Fibroblast of pulmonary artery (primary cell): Measurements from ENCODE around the gene PWP1.

Experiments
- DNase-seq: peaks from one replicate; pipeline ENCODE4 v3.0.0-alpha.2; 2010; ENCODE audit warnings: low read depth
- H3K4me3 ChIP-seq: replicated peaks from 2 replicates; pipeline ENCODE4 v1.5.1; 2011; ENCODE audit warnings: low read depth, mild to moderate bottlenecking, control low read depth, low read length, moderate library complexity
- TF ChIP-seq, protein P1 (sequence below): IDR thresholded peaks from 2 replicates; pipeline ENCODE4 v1.5.1; 2011; ENCODE audit warnings: mild to moderate bottlenecking, control low read depth, low read length, inconsistent platforms; ENCODE audit errors: missing control alignments

The PWP1 gene

DNA sequence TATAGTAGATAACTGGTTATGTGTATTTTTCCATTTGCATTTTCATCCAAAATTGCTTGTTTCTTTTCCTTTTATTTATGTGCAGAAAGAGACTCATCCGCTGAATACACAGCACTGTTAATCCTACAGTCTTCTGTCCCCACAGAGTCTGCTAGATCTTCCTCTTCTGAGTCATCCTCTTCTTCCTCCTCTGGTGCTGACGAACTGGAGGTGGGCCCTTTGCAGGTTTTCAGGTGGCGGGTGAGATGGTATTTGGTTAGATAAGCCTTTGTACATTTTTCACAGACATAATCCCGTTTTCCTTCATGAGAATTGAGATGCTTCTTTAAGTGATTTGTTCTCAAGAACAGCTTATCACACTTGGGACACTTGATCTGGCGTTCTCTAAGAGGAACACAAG is 48.5 kb downstream of the PWP1 start:
- no peak for DNase-seq
- H3K4me3 ChIP-seq = no peak overlapping the region
- TF ChIP-seq, protein P1, sequence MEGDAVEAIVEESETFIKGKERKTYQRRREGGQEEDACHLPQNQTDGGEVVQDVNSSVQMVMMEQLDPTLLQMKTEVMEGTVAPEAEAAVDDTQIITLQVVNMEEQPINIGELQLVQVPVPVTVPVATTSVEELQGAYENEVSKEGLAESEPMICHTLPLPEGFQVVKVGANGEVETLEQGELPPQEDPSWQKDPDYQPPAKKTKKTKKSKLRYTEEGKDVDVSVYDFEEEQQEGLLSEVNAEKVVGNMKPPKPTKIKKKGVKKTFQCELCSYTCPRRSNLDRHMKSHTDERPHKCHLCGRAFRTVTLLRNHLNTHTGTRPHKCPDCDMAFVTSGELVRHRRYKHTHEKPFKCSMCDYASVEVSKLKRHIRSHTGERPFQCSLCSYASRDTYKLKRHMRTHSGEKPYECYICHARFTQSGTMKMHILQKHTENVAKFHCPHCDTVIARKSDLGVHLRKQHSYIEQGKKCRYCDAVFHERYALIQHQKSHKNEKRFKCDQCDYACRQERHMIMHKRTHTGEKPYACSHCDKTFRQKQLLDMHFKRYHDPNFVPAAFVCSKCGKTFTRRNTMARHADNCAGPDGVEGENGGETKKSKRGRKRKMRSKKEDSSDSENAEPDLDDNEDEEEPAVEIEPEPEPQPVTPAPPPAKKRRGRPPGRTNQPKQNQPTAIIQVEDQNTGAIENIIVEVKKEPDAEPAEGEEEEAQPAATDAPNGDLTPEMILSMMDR = no peak

DNA sequence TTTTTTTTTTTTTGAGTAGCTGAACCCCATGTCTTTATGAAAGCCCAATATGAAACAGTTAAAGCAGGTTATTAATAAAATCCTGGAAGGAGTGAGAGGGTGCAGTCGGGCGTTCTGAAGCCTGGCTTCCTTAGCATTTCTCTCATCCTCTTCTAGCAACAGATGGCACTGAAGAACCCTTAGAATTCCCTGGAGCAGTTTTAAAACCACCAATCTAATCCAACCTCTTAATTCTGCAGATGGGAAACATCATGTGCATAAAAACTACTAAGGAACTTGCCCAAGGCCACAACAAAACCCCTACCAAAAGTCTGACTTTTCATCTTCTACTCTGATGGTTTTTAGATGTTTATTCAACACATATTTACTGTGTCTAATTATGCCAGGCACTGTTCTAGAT is 50.2 kb downstream of the PWP1 start:
- no peak overlapping the region for H3K4me3 ChIP-seq
- TF ChIP-seq, protein P1 = no peak
- DNase-seq = no peak

DNA sequence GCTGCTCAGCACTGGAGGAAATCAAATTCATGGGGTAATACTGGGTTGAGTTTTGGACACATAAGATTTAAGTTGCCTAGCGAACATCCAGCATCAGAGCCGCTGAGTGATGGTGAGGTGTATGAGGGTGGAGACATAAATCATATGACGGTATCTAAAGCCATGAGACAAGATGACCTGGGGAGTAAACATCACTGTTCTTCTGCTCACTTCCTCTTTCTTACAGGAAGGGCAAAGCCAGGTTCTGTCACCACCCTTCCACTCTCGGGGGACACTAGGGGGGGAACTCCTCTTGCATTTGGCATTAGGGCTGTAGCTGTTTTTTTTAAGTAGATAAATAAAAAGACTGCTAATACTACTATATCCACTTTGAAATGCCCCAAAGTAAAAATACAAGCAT is 51.3 kb downstream of the PWP1 start:
- TF ChIP-seq, protein P1 = no peak
- no peak overlapping the region for H3K4me3 ChIP-seq
- no peak for DNase-seq

DNA sequence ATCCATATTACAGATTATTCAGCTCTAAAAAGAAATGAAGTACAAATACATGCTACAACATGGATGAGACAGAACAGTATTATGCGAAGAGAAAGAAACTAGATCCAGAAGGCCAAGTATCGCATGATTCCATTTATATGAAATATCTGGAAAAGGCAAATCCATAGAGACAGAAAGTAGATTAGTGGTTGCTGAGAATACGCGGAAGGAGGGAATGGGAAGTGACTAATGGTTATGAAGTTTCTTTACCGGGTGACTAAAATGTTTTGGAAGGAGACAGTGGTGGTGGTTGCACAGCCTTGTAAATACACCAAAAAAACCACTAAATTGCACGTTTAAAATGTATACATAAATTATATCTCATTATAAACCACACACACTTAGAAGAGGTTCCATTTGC is 62.9 kb downstream of the PWP1 start:
- H3K4me3 ChIP-seq = peak overlapping the region; percentile 34
- TF ChIP-seq, protein P1 = no peak
- peak; percentile 78 for DNase-seq

DNA sequence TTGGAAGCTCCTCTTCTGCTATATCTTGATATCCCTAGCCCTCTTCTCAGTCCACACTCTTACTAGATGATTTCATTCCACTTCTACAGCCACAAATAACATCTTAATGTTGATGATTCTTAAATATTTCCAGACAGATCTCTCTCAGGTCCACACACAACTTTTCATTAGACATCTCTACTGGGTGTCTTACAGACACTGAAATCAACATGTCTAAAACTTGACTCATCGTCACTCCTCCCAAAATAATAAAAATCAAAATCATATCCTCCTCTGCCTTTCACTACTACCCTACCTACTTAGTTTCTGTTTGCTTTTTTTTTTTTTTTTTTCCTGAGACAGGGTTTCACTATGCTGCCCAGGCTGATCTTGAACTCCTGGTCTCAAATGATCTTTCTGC is 63.5 kb downstream of the PWP1 start:
- TF ChIP-seq, protein P1 = no peak
- DNase-seq = peak; percentile 14
- H3K4me3 ChIP-seq = no peak overlapping the region

DNA sequence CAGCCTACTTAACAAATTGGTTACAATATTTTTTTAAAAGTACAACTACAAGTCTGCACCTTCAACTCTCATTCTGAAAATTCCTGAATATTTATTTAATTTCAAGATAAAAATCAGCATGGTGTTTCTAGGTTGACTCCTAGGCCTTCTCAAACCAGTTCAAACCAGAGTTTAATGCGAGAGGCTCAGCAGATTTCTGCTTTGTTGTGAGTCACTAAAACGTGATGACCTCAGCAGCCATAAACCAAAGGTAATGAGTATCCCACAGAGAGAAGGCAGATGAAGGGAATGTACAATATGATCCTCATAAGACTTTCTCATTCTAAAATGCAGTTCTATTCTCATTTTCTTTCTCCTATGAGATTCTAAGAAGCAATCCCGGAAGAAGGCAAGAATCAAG is 73.8 kb downstream of the PWP1 start:
- H3K4me3 ChIP-seq = peak overlapping the region; percentile 84
- TF ChIP-seq, protein P1 = no peak
- peak; percentile 74 for DNase-seq

DNA sequence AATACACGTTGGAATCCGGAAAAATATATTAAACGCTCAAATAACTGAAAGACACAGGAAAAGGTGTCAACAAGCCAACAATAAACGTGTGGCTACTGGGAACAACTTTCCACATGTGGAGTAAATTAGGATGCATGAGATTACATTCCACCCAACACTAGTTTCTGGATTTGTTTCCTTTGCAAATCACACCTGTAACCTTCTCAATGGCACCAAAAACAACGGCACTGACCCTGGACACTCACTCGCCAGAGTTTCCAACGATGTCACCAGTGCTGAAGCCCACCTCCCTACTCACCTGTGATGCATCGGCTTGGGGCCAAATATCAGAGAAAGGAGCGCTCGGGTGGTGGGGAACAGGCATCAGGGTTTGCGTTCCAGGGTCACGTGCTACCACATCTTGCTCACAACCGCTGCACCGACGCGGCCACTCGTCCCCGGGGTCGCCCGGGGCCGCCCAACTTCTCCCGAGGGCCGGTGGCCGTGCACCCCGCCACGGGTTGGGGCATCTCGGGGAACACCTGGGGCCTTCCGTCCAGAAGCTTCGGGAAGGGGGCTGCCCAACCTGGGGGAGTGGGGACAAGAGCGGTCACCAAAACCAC is 74.7 kb downstream of the PWP1 start:
- peak overlapping the region; percentile 84 for H3K4me3 ChIP-seq
- no peak for DNase-seq
- TF ChIP-seq, protein P1 = no peak
